ENCODE measurements around the gene SEC62. TPM values are rescaled to one million over a fixed set of nuclear protein-coding genes. Genes with fewer than 3 reads are reported as not detected.

The SEC62 gene
- total and polyA plus RNA-seq, 2 of the 4 experiments (the other 2 are of a cell fraction), result 33.2 to 36.6 TPM

- DNase-seq, result no peak
- WGBS, 2 experiments (ENCODE audit: extremely low coverage in 2 of 2, insufficient read length in 1 of 2), result no CpG with 5 or more reads among the region's 5 CpGs
- TF ChIP-seq SMC3 (IDR thresholded peaks at IDR 0.05; ENCODE audit: low read depth, low read length), result no peak
- no peak for TF ChIP-seq BHLHE40 (IDR thresholded peaks at IDR 0.05; ENCODE audit: low read depth, low read length)
- no peak for TF ChIP-seq MAZ (IDR thresholded peaks at IDR 0.05; ENCODE audit: borderline replicate concordance, low read depth, low read length)
- TF ChIP-seq CTCF (conservative IDR thresholded peaks at IDR 0.05; ENCODE audit: low read depth, low read length), result no peak
- no peak for TF ChIP-seq CEBPB (IDR thresholded peaks at IDR 0.05; ENCODE audit: low read depth, low read length)
- no peak for TF ChIP-seq USF2 (IDR thresholded peaks at IDR 0.05; ENCODE audit: low read depth, low read length)
- no peak for TF ChIP-seq MAFK (IDR thresholded peaks at IDR 0.05; ENCODE audit: low read depth, low read length)
- no peak for TF ChIP-seq POLR2A (IDR thresholded peaks at IDR 0.05; ENCODE audit: low read depth, low read length)
- no peak for TF ChIP-seq NFE2L2 (IDR thresholded peaks at IDR 0.05; ENCODE audit: low read depth, low read length)
- TF ChIP-seq RCOR1 (IDR thresholded peaks at IDR 0.05; ENCODE audit: insufficient replicate concordance, low read length), result no peak
- TF ChIP-seq CHD1 (IDR thresholded peaks at IDR 0.05; ENCODE audit: low read depth, low read length), result no peak
- no peak for TF ChIP-seq ELK1 (IDR thresholded peaks at IDR 0.05; ENCODE audit: borderline replicate concordance, low read depth, low read length)
- no peak for TF ChIP-seq RAD21 (IDR thresholded peaks at IDR 0.05; ENCODE audit: low read length)
- no peak for TF ChIP-seq MXI1 (IDR thresholded peaks at IDR 0.05; ENCODE audit: borderline replicate concordance, low read depth, low read length)
- TF ChIP-seq FOS (IDR thresholded peaks at IDR 0.05; ENCODE audit: low read depth, low read length), result no peak
- TF ChIP-seq RFX5 (IDR thresholded peaks at IDR 0.05; ENCODE audit: low read depth, low read length), result no peak
- no peak for ATAC-seq (ENCODE audit: low read depth)
- H3K4me1 ChIP-seq (ENCODE audit: control insufficient read depth, insufficient read depth, low read length), result no peaks in the 10 kb centered on the region
- no peak overlapping the region for H3K18ac ChIP-seq (ENCODE audit: low read depth, low read length)
- no peak overlapping the region for H3K9ac ChIP-seq (ENCODE audit: low read depth, low read length)
- H2AFZ ChIP-seq (replicated peaks; ENCODE audit: low read length, poor library complexity), result no peak overlapping the region
- no peak overlapping the region for H4K5ac ChIP-seq (ENCODE audit: low read depth, low read length)
- H2BK5ac ChIP-seq (ENCODE audit: low read depth, low read length, poor library complexity, severe bottlenecking), result no peak overlapping the region
- no peaks in the 10 kb centered on the region for H4K20me1 ChIP-seq (ENCODE audit: insufficient read depth, low read length)
- ChIA-PET POLR2A (ENCODE audit: unreplicated experiment) (no interaction called here), CTCF (no interaction called here)
- H3K23ac ChIP-seq (ENCODE audit: low read depth, low read length), result no peak overlapping the region
- dilution Hi-C loops (cut with HindIII; ENCODE audit: low sequenced_read_pairs, unreplicated experiment), result no loop called here
- H3K27me3 ChIP-seq (ENCODE audit: control insufficient read depth, insufficient read depth, low read length), result peaks cover 9% of the 10 kb centered on the region
- no peak overlapping the region for H3K4me3 ChIP-seq (ENCODE audit: insufficient read depth, low read depth, low read length)
- H3K14ac ChIP-seq (replicated peaks; ENCODE audit: low read depth, low read length), result no peak overlapping the region
- H3K4ac ChIP-seq (ENCODE audit: low read depth, low read length), result no peak overlapping the region
- H2BK120ac ChIP-seq (ENCODE audit: low read depth, low read length), result no peak overlapping the region
- BruUV-seq (replicated peaks), result no TSS peak
- in situ Hi-C loops (cut with MboI; ENCODE audit: low sequenced_read_pairs), result no loop called here
- H3K79me1 ChIP-seq (ENCODE audit: low read depth in 1 of 2, low read length in 2 of 2), result no peaks in the 10 kb centered on the region
- H3K27ac ChIP-seq (ENCODE audit: insufficient read depth, low read length), result no peak overlapping the region
- no peaks in the 10 kb centered on the region for H3K9me3 ChIP-seq (ENCODE audit: control insufficient read depth, insufficient read depth, low read length)
- H3K4me2 ChIP-seq (ENCODE audit: low read depth, low read length), result no peak overlapping the region
- no peak overlapping the region for H4K91ac ChIP-seq (ENCODE audit: insufficient read depth, low read depth, low read length)
- H3K9me1 ChIP-seq (ENCODE audit: insufficient read depth, low read length), result no peaks in the 10 kb centered on the region
- no peak overlapping the region for H3K56ac ChIP-seq (ENCODE audit: extremely low read depth, insufficient read depth, low read length)
- intact Hi-C loops (cut with micrococcal nuclease), result no loop called here
- no peak overlapping the region for H4K8ac ChIP-seq (ENCODE audit: low read depth in 2 of 2, low read length in 2 of 2)
- H2BK15ac ChIP-seq (ENCODE audit: low read depth, low read length), result no peak overlapping the region
- H3K36me3 ChIP-seq (ENCODE audit: control insufficient read depth, insufficient read depth, low read length), result no peaks in the 10 kb centered on the region
- no peak overlapping the region for H2AK9ac ChIP-seq (replicated peaks; ENCODE audit: low read depth, low read length, poor library complexity)
- no peak overlapping the region for H2AK5ac ChIP-seq (ENCODE audit: low read depth, low read length)
- no peak overlapping the region for H2BK20ac ChIP-seq (ENCODE audit: low read depth, low read length)
Measured at GRCh38 chr3:170046269-170047132, 79.9 kb downstream of the SEC62 start.
